Nephron (organoid): ENCODE measurements around the gene TGFBI.

Experiments used
- H3K27ac Mint-ChIP-seq, 3 experiments: 2 replicates each; pipeline ENCODE4 v1.8.0; 2020; ENCODE audit warnings: mixed read lengths in 3 of 3, mild to moderate bottlenecking in 2 of 3, moderate library complexity in 1 of 3
- H3K27me3 Mint-ChIP-seq: 2 replicates; pipeline ENCODE4 v1.8.0; 2021; ENCODE audit warnings: low read depth, mild to moderate bottlenecking, moderate library complexity, mixed read lengths
- H3K36me3 Mint-ChIP-seq: 2 replicates; pipeline ENCODE4 v1.8.0; 2020; ENCODE audit warnings: low read depth, mixed read lengths
- H3K4me1 Mint-ChIP-seq: 2 replicates; pipeline ENCODE4 v1.8.0; 2020; ENCODE audit warnings: mixed read lengths
- H3K4me3 Mint-ChIP-seq, 3 experiments: 2 replicates each; pipeline ENCODE4 v1.8.0; 2020; ENCODE audit warnings: mild to moderate bottlenecking in 3 of 3, mixed read lengths in 3 of 3, moderate library complexity in 2 of 3
- H3K9me3 Mint-ChIP-seq: 2 replicates; pipeline ENCODE4 v1.8.0; 2020; ENCODE audit warnings: mixed read lengths
- TF ChIP-seq, protein P1 (sequence below), 3 experiments: fragments of 200-600 bp; sonication (generic); IDR thresholded peaks; one replicate each; pipeline ENCODE4 v1.5.0; 2021; ENCODE audit warnings: antibody characterized with exemption in 3 of 3; ENCODE audit not compliant: unreplicated experiment in 3 of 3

The TGFBI gene

DNA sequence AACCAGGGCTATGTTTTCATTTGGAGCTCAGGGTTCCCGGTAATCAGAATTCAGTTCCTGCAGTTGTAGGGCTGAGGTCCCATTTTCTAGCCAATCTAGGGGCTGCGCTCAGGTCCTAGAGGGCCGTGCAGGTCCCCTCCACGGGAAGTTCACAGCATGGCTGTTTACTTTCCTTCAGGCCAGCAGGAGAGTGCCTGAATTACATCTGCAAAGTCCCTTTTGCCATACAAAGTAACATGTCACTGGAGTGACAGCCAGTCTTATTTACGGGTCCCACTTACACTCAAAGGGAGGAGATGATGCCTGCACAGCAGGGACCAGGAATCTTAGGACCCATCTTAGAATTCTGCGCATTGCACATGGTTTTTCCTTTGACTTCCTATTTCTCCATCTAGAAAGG lies 29.9 kb upstream of the TGFBI start:
- H3K9me3 Mint-ChIP-seq = peaks cover 2% of the 10 kb centered on the region
- H3K4me1 Mint-ChIP-seq = peaks cover 83% of the 10 kb centered on the region
- H3K27me3 Mint-ChIP-seq = peaks cover 11% of the 10 kb centered on the region
- no peaks in the 10 kb centered on the region for H3K36me3 Mint-ChIP-seq
- peak overlapping the region; percentile 79 to 92 (median 91) for H3K27ac Mint-ChIP-seq
- TF ChIP-seq, protein P1, sequence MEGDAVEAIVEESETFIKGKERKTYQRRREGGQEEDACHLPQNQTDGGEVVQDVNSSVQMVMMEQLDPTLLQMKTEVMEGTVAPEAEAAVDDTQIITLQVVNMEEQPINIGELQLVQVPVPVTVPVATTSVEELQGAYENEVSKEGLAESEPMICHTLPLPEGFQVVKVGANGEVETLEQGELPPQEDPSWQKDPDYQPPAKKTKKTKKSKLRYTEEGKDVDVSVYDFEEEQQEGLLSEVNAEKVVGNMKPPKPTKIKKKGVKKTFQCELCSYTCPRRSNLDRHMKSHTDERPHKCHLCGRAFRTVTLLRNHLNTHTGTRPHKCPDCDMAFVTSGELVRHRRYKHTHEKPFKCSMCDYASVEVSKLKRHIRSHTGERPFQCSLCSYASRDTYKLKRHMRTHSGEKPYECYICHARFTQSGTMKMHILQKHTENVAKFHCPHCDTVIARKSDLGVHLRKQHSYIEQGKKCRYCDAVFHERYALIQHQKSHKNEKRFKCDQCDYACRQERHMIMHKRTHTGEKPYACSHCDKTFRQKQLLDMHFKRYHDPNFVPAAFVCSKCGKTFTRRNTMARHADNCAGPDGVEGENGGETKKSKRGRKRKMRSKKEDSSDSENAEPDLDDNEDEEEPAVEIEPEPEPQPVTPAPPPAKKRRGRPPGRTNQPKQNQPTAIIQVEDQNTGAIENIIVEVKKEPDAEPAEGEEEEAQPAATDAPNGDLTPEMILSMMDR (IDR thresholded peaks at IDR 0.05; ENCODE audit: unreplicated experiment in 3 of 3) = no peak
- H3K4me3 Mint-ChIP-seq = no peak overlapping the region

- Mint-ChIP-seq H3K9me3 (peaks cover 2% of the 10 kb centered on the region), H3K36me3 (no peaks in the 10 kb centered on the region), H3K27ac (peak overlapping the region; percentile 79 to 92 (median 91)), H3K27me3 (peaks cover 11% of the 10 kb centered on the region), H3K4me3 (no peak overlapping the region), H3K4me1 (peaks cover 79% of the 10 kb centered on the region)
- TF ChIP-seq, protein P1 (IDR thresholded peaks at IDR 0.05; ENCODE audit: unreplicated experiment in 3 of 3) = no peak
These were observed 29.2 kb upstream of the TGFBI start for GRCh38 chr5:135999406-136000139.

DNA sequence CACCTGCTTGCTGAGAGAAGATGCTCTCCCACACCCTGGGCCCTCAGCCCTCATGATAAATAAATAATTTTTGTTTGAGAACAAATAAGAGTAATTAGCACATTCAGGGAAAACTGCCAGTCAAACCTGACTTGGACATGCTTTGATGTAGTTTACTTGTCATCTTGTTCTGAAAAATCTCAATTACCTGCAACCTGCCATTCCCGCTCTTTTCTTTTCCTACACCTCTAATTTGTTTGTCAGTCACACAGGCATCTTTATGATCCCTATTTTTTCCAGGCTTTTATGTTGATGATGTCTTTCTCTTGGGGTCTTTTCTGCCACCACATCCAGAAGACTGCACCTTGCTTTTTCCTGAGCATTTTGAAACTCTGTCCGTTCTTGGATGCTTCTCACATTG lies 28.6 kb upstream of the TGFBI start:
- Mint-ChIP-seq H3K4me3 (no peak overlapping the region), H3K27me3 (peaks cover 11% of the 10 kb centered on the region), H3K9me3 (no peaks in the 10 kb centered on the region), H3K36me3 (no peaks in the 10 kb centered on the region), H3K4me1 (peaks cover 79% of the 10 kb centered on the region), H3K27ac (peak overlapping the region; percentile 92 to 95 (median 94))
- TF ChIP-seq, protein P1 (IDR thresholded peaks at IDR 0.05; ENCODE audit: unreplicated experiment in 3 of 3) = no peak

DNA sequence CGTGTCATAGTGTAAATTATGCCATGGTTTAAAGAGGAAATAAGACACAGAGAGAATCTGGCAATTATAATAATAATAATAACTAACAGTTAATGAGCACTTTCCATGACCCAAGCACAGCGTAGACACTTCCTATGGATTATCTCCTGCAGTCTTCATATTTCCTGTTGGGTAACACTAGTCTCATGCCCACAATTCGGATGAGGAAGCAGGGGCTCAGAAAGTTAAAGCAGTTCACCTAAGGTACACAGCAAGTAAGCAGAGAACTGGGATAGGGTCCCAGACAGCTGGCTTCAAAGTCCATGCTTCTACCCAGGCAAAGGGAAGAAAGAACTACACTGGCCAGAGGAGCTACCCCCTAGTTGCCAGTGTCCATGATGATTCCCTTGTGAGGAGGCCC lies 27.9 kb upstream of the TGFBI start:
- H3K27ac Mint-ChIP-seq = peak overlapping the region; percentile 92 to 95 (median 94)

DNA sequence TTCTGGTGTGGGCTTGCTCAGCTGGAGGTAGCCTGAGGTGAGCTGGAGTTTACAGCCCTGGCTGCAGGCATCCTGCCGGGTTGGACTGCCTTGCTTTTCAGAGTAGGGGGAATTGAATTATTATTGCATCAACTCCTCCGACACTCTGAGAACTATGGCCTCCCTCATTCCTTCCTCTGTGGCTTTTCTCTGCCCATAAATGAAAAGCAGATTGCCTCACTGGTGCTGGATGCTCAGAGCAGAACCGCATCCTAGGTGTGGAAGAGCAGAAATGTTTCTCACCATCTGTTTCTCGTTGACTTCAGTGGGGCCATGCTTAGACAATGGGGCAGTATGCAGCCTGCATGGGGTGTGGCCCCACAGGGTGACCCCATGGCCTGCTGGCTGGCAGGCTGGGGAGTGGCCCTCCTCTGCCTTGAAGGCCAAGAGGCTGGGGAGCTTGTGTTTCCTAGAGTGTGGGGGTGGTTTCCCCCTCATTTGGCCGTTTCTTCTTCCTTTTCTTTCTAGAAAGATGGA lies 27.3 kb upstream of the TGFBI start:
- H3K9me3 Mint-ChIP-seq = no peaks in the 10 kb centered on the region
- TF ChIP-seq, protein P1 (IDR thresholded peaks at IDR 0.05; ENCODE audit: unreplicated experiment in 3 of 3) = no peak
- H3K4me1 Mint-ChIP-seq = peaks cover 78% of the 10 kb centered on the region
- H3K27ac Mint-ChIP-seq = peak overlapping the region; percentile 92 to 95 (median 94)
- H3K4me3 Mint-ChIP-seq = peak overlapping the region in 1 of 3 experiments; percentile 31
- H3K27me3 Mint-ChIP-seq = peaks cover 8% of the 10 kb centered on the region
- no peaks in the 10 kb centered on the region for H3K36me3 Mint-ChIP-seq

More for the DNA sequence above, 27.9 kb upstream of the TGFBI start:
- Mint-ChIP-seq H3K9me3 (no peaks in the 10 kb centered on the region), H3K4me1 (peaks cover 78% of the 10 kb centered on the region), H3K4me3 (no peak overlapping the region), H3K27me3 (peaks cover 11% of the 10 kb centered on the region), H3K36me3 (no peaks in the 10 kb centered on the region)
- TF ChIP-seq, protein P1 (IDR thresholded peaks at IDR 0.05; ENCODE audit: unreplicated experiment in 3 of 3) = no peak

GRCh38 chr5:136004436-136004835 lies 24.4 kb upstream of the TGFBI start:
- peak overlapping the region; percentile 34 to 79 (median 66) for H3K27ac Mint-ChIP-seq
- H3K36me3 Mint-ChIP-seq = no peaks in the 10 kb centered on the region
- H3K4me1 Mint-ChIP-seq = peaks cover 71% of the 10 kb centered on the region
- H3K27me3 Mint-ChIP-seq = peaks cover 2% of the 10 kb centered on the region
- TF ChIP-seq, protein P1 (IDR thresholded peaks at IDR 0.05; ENCODE audit: unreplicated experiment in 3 of 3) = no peak
- no peaks in the 10 kb centered on the region for H3K9me3 Mint-ChIP-seq
- no peak overlapping the region for H3K4me3 Mint-ChIP-seq
